Measurements from ENCODE around the gene ARV1.

The ARV1 gene

DNA sequence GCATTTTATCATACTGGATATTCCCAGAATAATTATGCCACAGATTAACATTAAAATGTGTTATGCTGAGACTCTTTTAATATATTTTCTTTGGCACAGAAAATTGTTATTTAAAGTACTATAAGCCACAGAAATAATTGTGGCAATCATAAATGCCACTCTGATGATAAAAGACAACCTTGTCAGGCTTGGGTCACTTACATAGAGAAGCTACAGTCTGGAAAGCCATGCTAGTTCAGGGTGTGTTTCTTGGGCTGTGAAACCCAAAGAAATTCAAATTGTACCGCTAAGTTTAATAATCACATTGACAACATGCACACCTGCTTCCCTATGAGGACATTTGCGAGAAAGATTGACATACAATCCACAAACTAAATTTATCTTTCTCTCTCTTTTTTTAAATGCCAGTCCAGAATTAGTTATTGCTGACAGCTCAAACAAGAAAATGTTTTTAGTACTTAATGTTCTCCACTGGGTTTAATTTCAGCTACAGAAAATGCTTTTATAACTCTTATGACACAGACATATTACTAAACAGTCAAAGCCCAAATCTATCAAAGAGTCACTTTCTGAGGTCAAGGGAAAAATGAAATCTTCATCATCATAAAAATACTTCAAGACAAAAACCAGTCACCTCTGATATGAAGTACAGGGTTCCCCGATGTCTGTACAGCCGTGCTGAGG is 38.9 kb upstream of the ARV1 start:
- H3K4me3 ChIP-seq (ENCODE audit: low read depth, low read length): no peak overlapping the region
- no peak for DNase-seq (ENCODE audit: low read depth)
- TF ChIP-seq, protein P1, sequence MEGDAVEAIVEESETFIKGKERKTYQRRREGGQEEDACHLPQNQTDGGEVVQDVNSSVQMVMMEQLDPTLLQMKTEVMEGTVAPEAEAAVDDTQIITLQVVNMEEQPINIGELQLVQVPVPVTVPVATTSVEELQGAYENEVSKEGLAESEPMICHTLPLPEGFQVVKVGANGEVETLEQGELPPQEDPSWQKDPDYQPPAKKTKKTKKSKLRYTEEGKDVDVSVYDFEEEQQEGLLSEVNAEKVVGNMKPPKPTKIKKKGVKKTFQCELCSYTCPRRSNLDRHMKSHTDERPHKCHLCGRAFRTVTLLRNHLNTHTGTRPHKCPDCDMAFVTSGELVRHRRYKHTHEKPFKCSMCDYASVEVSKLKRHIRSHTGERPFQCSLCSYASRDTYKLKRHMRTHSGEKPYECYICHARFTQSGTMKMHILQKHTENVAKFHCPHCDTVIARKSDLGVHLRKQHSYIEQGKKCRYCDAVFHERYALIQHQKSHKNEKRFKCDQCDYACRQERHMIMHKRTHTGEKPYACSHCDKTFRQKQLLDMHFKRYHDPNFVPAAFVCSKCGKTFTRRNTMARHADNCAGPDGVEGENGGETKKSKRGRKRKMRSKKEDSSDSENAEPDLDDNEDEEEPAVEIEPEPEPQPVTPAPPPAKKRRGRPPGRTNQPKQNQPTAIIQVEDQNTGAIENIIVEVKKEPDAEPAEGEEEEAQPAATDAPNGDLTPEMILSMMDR (IDR thresholded peaks at IDR 0.05; ENCODE audit: insufficient read depth, low read depth, low read length, missing control alignments): no peak

GRCh38 chr1:230940848-230941247 is 38.0 kb upstream of the ARV1 start:
- no peak overlapping the region for H3K4me3 ChIP-seq (ENCODE audit: low read depth, low read length)
- TF ChIP-seq, protein P1 (IDR thresholded peaks at IDR 0.05; ENCODE audit: insufficient read depth, low read depth, low read length, missing control alignments): no peak
- no peak for DNase-seq (ENCODE audit: low read depth)

GRCh38 chr1:230943048-230943593 is 35.8 kb upstream of the ARV1 start:
- TF ChIP-seq, protein P1 (IDR thresholded peaks at IDR 0.05; ENCODE audit: insufficient read depth, low read depth, low read length, missing control alignments): no peak
- no peak overlapping the region for H3K4me3 ChIP-seq (ENCODE audit: low read depth, low read length)
- no peak for DNase-seq (ENCODE audit: low read depth)

GRCh38 chr1:230948301-230948700 is 30.6 kb upstream of the ARV1 start:
- no peak for DNase-seq (ENCODE audit: low read depth)
- TF ChIP-seq, protein P1 (IDR thresholded peaks at IDR 0.05; ENCODE audit: insufficient read depth, low read depth, low read length, missing control alignments): no peak
- no peak overlapping the region for H3K4me3 ChIP-seq (ENCODE audit: low read depth, low read length)

DNA sequence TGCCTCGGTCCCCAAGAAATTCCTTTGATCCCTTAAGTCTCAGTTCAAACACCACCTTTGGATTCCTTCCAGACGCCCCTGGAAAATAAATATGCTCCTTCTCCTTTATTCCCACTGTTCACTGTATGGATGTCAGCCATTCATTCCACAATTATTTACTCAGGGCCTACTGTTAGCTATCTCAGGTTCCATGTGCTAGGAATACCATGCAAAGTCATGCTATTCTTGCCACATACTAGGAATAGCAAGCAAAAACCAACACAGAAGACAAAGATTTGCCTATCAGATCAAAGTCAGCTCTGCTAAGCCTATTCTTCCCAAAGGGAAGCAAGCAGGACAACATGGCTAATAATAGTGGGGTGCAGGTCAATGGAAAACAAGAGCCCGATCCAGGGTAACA is 30.0 kb upstream of the ARV1 start:
- DNase-seq (ENCODE audit: low read depth): no peak

DNA sequence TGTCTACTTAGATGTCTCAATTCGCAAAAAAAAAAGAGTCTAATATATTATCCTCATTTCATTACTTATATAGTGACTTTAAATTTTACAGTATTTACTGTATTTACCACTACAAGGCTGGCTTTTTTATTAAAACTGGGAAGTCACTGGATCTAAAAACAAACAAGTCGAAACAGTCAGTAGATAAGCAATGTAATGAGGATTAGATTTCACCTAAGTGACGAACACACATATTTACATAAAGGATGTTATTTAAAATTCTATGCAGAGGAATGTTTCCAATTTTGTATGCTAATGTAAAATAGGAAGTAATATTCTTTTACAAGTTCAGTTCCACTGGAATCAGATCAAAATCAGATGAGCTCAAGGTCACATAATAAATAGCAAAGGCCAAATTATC is 28.5 kb upstream of the ARV1 start:
- TF ChIP-seq, protein P1 (IDR thresholded peaks at IDR 0.05; ENCODE audit: insufficient read depth, low read depth, low read length, missing control alignments): no peak
- no peak for DNase-seq (ENCODE audit: low read depth)
- no peak overlapping the region for H3K4me3 ChIP-seq (ENCODE audit: low read depth, low read length)

More for the DNA sequence above, 30.0 kb upstream of the ARV1 start:
- TF ChIP-seq, protein P1 (IDR thresholded peaks at IDR 0.05; ENCODE audit: insufficient read depth, low read depth, low read length, missing control alignments): no peak
- no peak overlapping the region for H3K4me3 ChIP-seq (ENCODE audit: low read depth, low read length)

GRCh38 chr1:230957580-230957989 is 21.3 kb upstream of the ARV1 start:
- no peak overlapping the region for H3K4me3 ChIP-seq (ENCODE audit: low read depth, low read length)
- no peak for DNase-seq (ENCODE audit: low read depth)
- TF ChIP-seq, protein P1 (IDR thresholded peaks at IDR 0.05; ENCODE audit: insufficient read depth, low read depth, low read length, missing control alignments): no peak
